H1 (cell line): ENCODE results near the gene GSK3B. TPM values are rescaled to one million over a fixed set of nuclear protein-coding genes. Genes with fewer than 3 reads are reported as not detected.

Source experiments
- CTCF ChIA-PET: fragments of 300-600 bp; sonication (Branson Sonifier 250); formaldehyde crosslinking; loops from one replicate; lab custom pipeline; 2021; ENCODE audit not compliant: partially characterized antibody; lab: Charles Lee
- POLR2A ChIA-PET: fragments of 300-600 bp; sonication (Branson Sonifier 250); formaldehyde crosslinking; loops from one replicate; lab custom pipeline; 2021; ENCODE audit warnings: inconsistent platforms; ENCODE audit not compliant: partially characterized antibody; lab: Charles Lee
- DNase-seq, 2 experiments: peaks; one replicate each; pipeline versions ENCODE4 v3.0.0 to v3.0.0-alpha.2; 2010 to 2022; ENCODE audit warnings: low spot score in 2 of 2, low read depth in 1 of 2, mixed read lengths in 1 of 2
- FAIRE-seq: peaks from 2 replicates; lab custom pipeline; 2011; peaks lifted over from hg19 to GRCh38; lab: Jason Lieb, UNC
- H2AFZ ChIP-seq: 2 replicates; pipeline ENCODE4 v1.8.1; 2012; ENCODE audit warnings: low read length, inconsistent platforms
- H2AK5ac ChIP-seq: 2 replicates; pipeline ENCODE4 v1.6.1; 2013; ENCODE audit warnings: low read depth, low read length
- H2BK120ac ChIP-seq: replicated peaks from 2 replicates; pipeline ENCODE3; 2013; ENCODE audit warnings: low read depth, low read length, inconsistent platforms
- H2BK12ac ChIP-seq: 2 replicates; pipeline ENCODE4 v1.6.1; 2013; ENCODE audit warnings: low read depth, low read length
- H2BK15ac ChIP-seq: 2 replicates; pipeline ENCODE4 v1.6.1; 2013; ENCODE audit warnings: low read length
- H2BK20ac ChIP-seq: 2 replicates; pipeline ENCODE4 v1.6.1; 2013; ENCODE audit warnings: low read length
- H2BK5ac ChIP-seq: 2 replicates; pipeline ENCODE4 v1.6.1; 2013; ENCODE audit warnings: low read depth, low read length
- H3K14ac ChIP-seq: 2 replicates; pipeline ENCODE4 v1.6.1; 2013; ENCODE audit warnings: inconsistent platforms; ENCODE audit not compliant: insufficient read length
- H3K18ac ChIP-seq: 2 replicates; pipeline ENCODE4 v1.6.1; 2013; ENCODE audit warnings: low read length; ENCODE audit errors: extremely low read depth
- H3K23ac ChIP-seq: 2 replicates; pipeline ENCODE4 v1.6.1; 2013; ENCODE audit warnings: inconsistent platforms; ENCODE audit not compliant: insufficient read length
- H3K23me2 ChIP-seq: 2 replicates; pipeline ENCODE4 v1.6.1; 2013; ENCODE audit warnings: low read depth, low read length
- H3K27ac ChIP-seq: 2 replicates; pipeline ENCODE4 v1.6.1; 2011; ENCODE audit warnings: low read depth, low read length, inconsistent platforms
- H3K27me3 ChIP-seq, 4 experiments: replicated peaks in 1 of 4; 1 replicate in 1 of 4; 2 replicates in 3 of 4; pipeline versions ENCODE4 v1.6.1 to v1.8.1; 2011 to 2013; ENCODE audit warnings: low read length in 3 of 4, mild to moderate bottlenecking in 3 of 4, inconsistent platforms in 2 of 4, mixed read lengths in 2 of 4, moderate library complexity in 1 of 4; ENCODE audit not compliant: control insufficient read depth in 3 of 4, insufficient read depth in 3 of 4; ENCODE audit errors: extremely low read depth in 1 of 4
- H3K36me3 ChIP-seq, 4 experiments: 2 replicates each; pipeline versions ENCODE4 v1.6.1 to v1.8.1; 2011 to 2013; ENCODE audit warnings: mild to moderate bottlenecking in 4 of 4, low read length in 3 of 4, moderate library complexity in 2 of 4, control low read depth in 1 of 4, inconsistent platforms in 1 of 4; ENCODE audit not compliant: insufficient read depth in 4 of 4, control insufficient read depth in 2 of 4
- H3K4ac ChIP-seq: replicated peaks from 2 replicates; pipeline ENCODE3; 2013; ENCODE audit warnings: low read length, low read depth, mixed read lengths, inconsistent platforms; ENCODE audit not compliant: insufficient read length
- H3K4me1 ChIP-seq, 4 experiments: replicated peaks in 1 of 4; 1 replicate in 1 of 4; 2 replicates in 3 of 4; pipeline versions ENCODE4 v1.6.1 to v1.8.1; 2011 to 2013; ENCODE audit warnings: low read length in 3 of 4, inconsistent platforms in 2 of 4, mixed read lengths in 1 of 4; ENCODE audit not compliant: insufficient read depth in 4 of 4, control insufficient read depth in 3 of 4
- H3K4me2 ChIP-seq, 2 experiments: 2 replicates each; pipeline versions ENCODE4 v1.6.1 to v1.8.1; 2011 to 2013; ENCODE audit warnings: low read depth in 2 of 2, low read length in 2 of 2, control low read depth in 1 of 2, inconsistent platforms in 1 of 2, mild to moderate bottlenecking in 1 of 2; ENCODE audit not compliant: insufficient read depth in 1 of 2
- H3K4me3 ChIP-seq, 4 experiments: fragments of 200-600, 300-600 bp in 1 of 4; sonication (generic), shearing (Covaris generic), sonication (Bioruptor Twin) in 1 of 4; 2 replicates each; pipeline versions ENCODE4 v1.5.1 to v1.8.1; 2011 to 2016; ENCODE audit warnings: low read length in 4 of 4, low read depth in 3 of 4, control low read depth in 2 of 4, inconsistent platforms in 2 of 4, mild to moderate bottlenecking in 2 of 4, mixed read lengths in 1 of 4, moderate library complexity in 1 of 4; ENCODE audit not compliant: insufficient read depth in 2 of 4; ENCODE audit errors: extremely low read depth in 1 of 4
- H3K56ac ChIP-seq: replicated peaks from 2 replicates; pipeline ENCODE3; 2013; ENCODE audit warnings: low read depth, mild to moderate bottlenecking, mixed read lengths, low read length, inconsistent platforms; ENCODE audit not compliant: insufficient read length
- H3K79me1 ChIP-seq: 2 replicates; pipeline ENCODE4 v1.6.1; 2013; ENCODE audit warnings: low read depth, low read length, control low read depth
- H3K79me2 ChIP-seq, 2 experiments: 2 replicates each; pipeline versions ENCODE4 v1.6.1 to v1.8.1; 2012 to 2013; ENCODE audit warnings: low read length in 2 of 2, mild to moderate bottlenecking in 2 of 2, inconsistent platforms in 1 of 2; ENCODE audit not compliant: insufficient read depth in 2 of 2, control insufficient read depth in 1 of 2
- H3K9ac ChIP-seq, 4 experiments: replicated peaks in 1 of 4; 1 replicate in 1 of 4; 2 replicates in 3 of 4; pipeline versions ENCODE4 v1.6.1 to v1.8.1; 2011 to 2013; ENCODE audit warnings: low read depth in 3 of 4, low read length in 3 of 4, control low read depth in 2 of 4, mild to moderate bottlenecking in 2 of 4, moderate library complexity in 2 of 4, inconsistent platforms in 1 of 4; ENCODE audit errors: extremely low read depth in 1 of 4
- H3K9me3 ChIP-seq, 2 experiments: 2 replicates each; pipeline versions ENCODE4 v1.6.1 to v1.8.1; 2012 to 2013; ENCODE audit warnings: mild to moderate bottlenecking in 2 of 2, moderate library complexity in 2 of 2, control low read depth in 1 of 2, inconsistent platforms in 1 of 2, low read depth in 1 of 2, low read length in 1 of 2, mixed read lengths in 1 of 2; ENCODE audit not compliant: insufficient read depth in 2 of 2
- H4K20me1 ChIP-seq, 2 experiments: replicated peaks in 1 of 2; 2 replicates each; pipeline versions ENCODE3 to v1.8.1; 2011 to 2013; ENCODE audit warnings: inconsistent platforms in 2 of 2, low read length in 2 of 2, mild to moderate bottlenecking in 1 of 2; ENCODE audit not compliant: insufficient read depth in 2 of 2, control insufficient read depth in 1 of 2
- H4K5ac ChIP-seq: 2 replicates; pipeline ENCODE4 v1.6.1; 2013; ENCODE audit warnings: low read length, low read depth, mixed read lengths, inconsistent platforms; ENCODE audit not compliant: insufficient read length
- H4K8ac ChIP-seq: 2 replicates; pipeline ENCODE4 v1.8.0; 2013; ENCODE audit warnings: mild to moderate bottlenecking, moderate library complexity, low read length, inconsistent platforms; ENCODE audit not compliant: insufficient read depth; ENCODE audit errors: extremely low read depth
- H4K91ac ChIP-seq: replicated peaks from 2 replicates; pipeline ENCODE3; 2013; ENCODE audit warnings: low read length, mixed read lengths, inconsistent platforms; ENCODE audit not compliant: insufficient read length
- BCL11A ChIP-seq, 2 experiments: IDR thresholded peaks; one replicate each; pipeline ENCODE4 v1.6.1; 2011; ENCODE audit warnings: low read depth in 2 of 2, low read length in 2 of 2, mild to moderate bottlenecking in 2 of 2
- KDM5A ChIP-seq: fragments of 200-600 bp; IDR thresholded peaks from 2 replicates; pipeline ENCODE4 v1.7.1; 2012; ENCODE audit warnings: mild to moderate bottlenecking, low read length, inconsistent platforms, mixed read lengths
- RNF2 ChIP-seq: fragments of 200-900, 300-1000 bp; sonication (generic); IDR thresholded peaks from 2 replicates; pipeline ENCODE4 v1.7.1; 2016; ENCODE audit warnings: borderline replicate concordance, low read depth, mild to moderate bottlenecking, antibody characterized with exemption, low read length; ENCODE audit not compliant: poor library complexity, severe bottlenecking; ENCODE audit errors: missing control alignments
- SAP30 ChIP-seq: fragments of 300-600 bp; sonication (generic); IDR thresholded peaks from 2 replicates; pipeline ENCODE4 v1.7.1; 2012; ENCODE audit warnings: low read length, moderate library complexity, mild to moderate bottlenecking, inconsistent platforms; ENCODE audit not compliant: insufficient read depth, insufficient replicate concordance
- whole genome bisulfite sequencing, 2 experiments: shearing (Covaris generic) in 1 of 2; methylation state at CpG; one replicate each; pipeline versions ENCODE4 v1.1.6 to v1.1.7; 2013 to 2015; ENCODE audit warnings: low lambda C conversion rate in 2 of 2, mixed read lengths in 2 of 2, inconsistent platforms in 1 of 2, low coverage in 1 of 2, missing lambda C conversion rate in 1 of 2; ENCODE audit not compliant: insufficient replicate concordance in 2 of 2, insufficient coverage in 1 of 2, insufficient read length in 1 of 2; ENCODE audit errors: extremely low coverage in 1 of 2, missing lambda C conversion rate in 1 of 2; 5-methylcytosine and 5-hydroxymethylcytosine counted together
- polyA plus RNA-seq, 7 experiments: library from polyadenylated mRNA; depleted of rRNA in 3 of 7; stranded (reverse) in 5 of 7; unstranded in 2 of 7; fragments of >200 nt in 5 of 7; fragments of 200-250 nt in 2 of 7; gene quantifications; 1 replicate in 5 of 7; 2 replicates in 1 of 7; 4 replicates in 1 of 7; pipeline versions ENCODE4 v1.2.1 to v1.2.3, GENCODE V29; 2011 to 2013; ENCODE audit warnings: missing spikeins in 2 of 7, mixed read lengths in 2 of 7
- total RNA-seq: library from RNA; stranded (reverse); fragmentation: NEBNext Ultra II Directional; extraction: Animal tissue kit (Norgen Biotek cat#: 25700); gene quantifications from 2 replicates; pipeline ENCODE4 v1.2.1, GENCODE V29; 2021

GSK3B gene
- total and polyA plus RNA-seq, 2 of the 8 experiments (the other 6 are each of a cell fraction or from before 2014, with no cell fraction given) = 24.2 to 50.7 TPM

DNA sequence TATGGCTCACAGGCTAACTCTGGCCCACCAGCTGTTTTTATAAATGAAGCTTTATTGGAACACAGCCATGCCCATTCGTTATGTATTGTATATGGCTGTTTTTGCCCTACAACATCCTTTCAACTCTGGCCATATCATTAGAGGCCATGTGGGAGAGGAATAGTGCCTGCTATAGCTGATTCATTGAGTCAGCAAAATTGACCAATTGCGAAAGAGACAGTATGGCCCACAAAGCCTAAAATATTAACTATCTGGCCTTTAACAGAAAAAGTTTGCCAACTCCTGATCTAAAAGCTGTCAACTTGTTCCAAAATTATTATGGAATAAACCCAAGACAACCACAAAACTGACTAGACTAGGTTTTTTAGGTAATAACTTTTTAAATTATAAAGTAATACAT lies 311.0 kb downstream of the GSK3B start:
- Histone ChIP-seq H3K27ac (no peak overlapping the region), H3K27me3 (no peaks in the 10 kb centered on the region), H4K91ac (no peak overlapping the region), H3K14ac (no peak overlapping the region), H2AFZ (no peak overlapping the region), H2BK12ac (no peak overlapping the region), H3K9ac (no peak overlapping the region), H3K56ac (no peak overlapping the region), H3K23me2 (no peaks in the 10 kb centered on the region), H2BK5ac (no peak overlapping the region), H3K4me2 (no peak overlapping the region), H3K4me1 (no peaks in the 10 kb centered on the region), H4K5ac (no peak overlapping the region), H2BK120ac (no peak overlapping the region), H3K4me3 (no peak overlapping the region), H3K23ac (no peak overlapping the region), H3K79me2 (no peaks in the 10 kb centered on the region), H3K18ac (no peak overlapping the region), H2BK20ac (no peak overlapping the region), H4K20me1 (no peaks in the 10 kb centered on the region), H4K8ac (no peak overlapping the region), H3K9me3 (no peaks in the 10 kb centered on the region), H3K36me3 (no peaks in the 10 kb centered on the region), H2AK5ac (no peak overlapping the region), H2BK15ac (no peak overlapping the region), H3K4ac (no peak overlapping the region), H3K79me1 (no peaks in the 10 kb centered on the region)
- FAIRE-seq (no peak), DNase-seq (no peak)
- WGBS, 2 experiments = 79% methylated on average over 2 of the region's 2 CpGs; no CpG with 5 or more reads in 1 of the 2 experiments
- TF ChIP-seq KDM5A (no peak), RNF2 (no peak), SAP30 (no peak), BCL11A (IDR thresholded peaks at IDR 0.05; ENCODE audit: low read depth in 2 of 2, low read length in 2 of 2) (no peak)
- ChIA-PET POLR2A (no interaction called here), CTCF (interaction anchor here (0.8 to 1.4 kb wide), 3 partner anchors 8 to 257 kb away, joined by 3 to 5 read pairs (median 3); no protein-coding TSS in a partner anchor)
